Adrenal gland (tissue), 12 donors: Measurements from ENCODE around the gene DHX34. TPM values are rescaled to one million over a fixed set of nuclear protein-coding genes. Genes with fewer than 3 reads are reported as not detected.
"Not testable (repeated sequence)": the region's sequence is repeated elsewhere in the genome, so short reads cannot be mapped to it uniquely, and the experiment has no call there.

ENCODE experiments used
- DNase-seq, 7 donors: peaks; one replicate each; pipeline ENCODE4 v3.0.0-alpha.2; 2019 to 2020
- H3K27ac ChIP-seq, 5 donors: fragments of 200-600 bp; sonication (generic) in 4 of 5; 1 replicate in 3 of 5; 2 replicates in 2 of 5; pipeline versions ENCODE4 v1.5.1 to v1.8.0; 2016 to 2020; ENCODE audit warnings: mild to moderate bottlenecking in 1 of 5
- H3K27me3 ChIP-seq: fragments of 200-600 bp; 2 replicates; pipeline ENCODE4 v1.8.0; 2021
- H3K36me3 ChIP-seq, 2 donors: fragments of 200-600 bp; replicated peaks in 1 of 2; 1 replicate in 1 of 2; 2 replicates in 1 of 2; pipeline versions ENCODE4 v1.5.1 to v1.8.0; 2018 to 2022
- H3K4me1 ChIP-seq, 2 donors: fragments of 200-600 bp; replicated peaks in 1 of 2; 1 replicate in 1 of 2; 2 replicates in 1 of 2; pipeline versions ENCODE4 v1.5.1 to v1.8.0; 2018 to 2021
- H3K4me3 ChIP-seq, 4 donors: fragments of 200-600 bp; sonication (generic) in 3 of 4; one replicate each; pipeline ENCODE4 v1.5.1; 2016 to 2018
- H3K9me3 ChIP-seq, 3 donors: fragments of 200-600 bp; sonication (generic) in 1 of 3; replicated peaks in 1 of 3; 1 replicate in 2 of 3; 2 replicates in 1 of 3; pipeline versions ENCODE4 v1.5.1 to v1.8.0; 2016 to 2021
- POLR2A ChIP-seq, 2 donors: fragments of 450-650 bp; IDR thresholded peaks; one replicate each; pipeline ENCODE4 v1.6.1; 2017; ENCODE audit warnings: antibody characterized with exemption in 2 of 2, mild to moderate bottlenecking in 2 of 2, moderate library complexity in 1 of 2
- WGBS, 4 donors: extraction: QIAGEN DNeasy Blood & Tissue Kit in 2 of 4; methylation state at CpG; one replicate each; pipeline versions ENCODE4 v1.1.5 to v1.1.7; 2013 to 2017; 5-methylcytosine and 5-hydroxymethylcytosine counted together
- intact Hi-C, 2 donors: fragments of 100-400 bp; cut with DNase I; formaldehyde crosslinking; loops; one replicate each; pipeline versions ENCODE4 v1.14.1 to v1.15.0; 2022 to 2023
- polyA plus RNA-seq, 3 donors: library from polyadenylated mRNA; stranded (reverse); fragments of 200-250 nt in 2 of 3; fragments of 350-450 nt in 1 of 3; fragmentation: Illumina TruSeq in 1 of 3; extraction: RNeasy Lipid Tissue Mini Kit (QIAGEN cat#74804) in 1 of 3; gene quantifications; one replicate each; pipeline ENCODE4 v1.2.3, GENCODE V29; 2013 to 2014
- total RNA-seq, 9 donors: library from RNA; depleted of rRNA in 4 of 9; stranded (reverse); fragments of >200 nt in 4 of 9; fragments of 120-200 nt in 1 of 9; fragmentation: NEBNext Ultra II Directional in 1 of 9; extraction: Animal tissue kit (Norgen Biotek cat#: 25700) in 1 of 9; gene quantifications; one replicate each; pipeline versions ENCODE4 v1.1.0 to v1.2.4, GENCODE V29; 2013 to 2023
- TF ChIP-seq, protein P1 (sequence below), 6 experiments: fragments of 450-650 bp in 4 of 6; fragments of 200-600 bp in 2 of 6; sonication (generic) in 1 of 6; IDR thresholded peaks; 1 replicate in 5 of 6; 2 replicates in 1 of 6; pipeline versions ENCODE4 v1.5.1 to v1.8.0; 2016 to 2021; ENCODE audit warnings: antibody characterized with exemption in 6 of 6, mild to moderate bottlenecking in 2 of 6, moderate library complexity in 1 of 6
- donor health status: healthy with polysubstance abuse.
- donor health status: Bipolar disorder and iron deficiency.
- donor health status: DM: yes; HTN: yes; CAD: no.
- donor health status: DM: no; HTN: no; CAD: no.
- donor health status: DM: no; HTN: no; CAD: no.
- donor health status: DM: yes; HTN: yes; CAD: no.

Gene DHX34
- total and polyA plus RNA-seq, 12 donors = 5.0 to 49.7 (median 11.2) TPM

- TF ChIP-seq POLR2A (IDR thresholded peaks at IDR 0.05) = no peak
- TF ChIP-seq, protein P1, sequence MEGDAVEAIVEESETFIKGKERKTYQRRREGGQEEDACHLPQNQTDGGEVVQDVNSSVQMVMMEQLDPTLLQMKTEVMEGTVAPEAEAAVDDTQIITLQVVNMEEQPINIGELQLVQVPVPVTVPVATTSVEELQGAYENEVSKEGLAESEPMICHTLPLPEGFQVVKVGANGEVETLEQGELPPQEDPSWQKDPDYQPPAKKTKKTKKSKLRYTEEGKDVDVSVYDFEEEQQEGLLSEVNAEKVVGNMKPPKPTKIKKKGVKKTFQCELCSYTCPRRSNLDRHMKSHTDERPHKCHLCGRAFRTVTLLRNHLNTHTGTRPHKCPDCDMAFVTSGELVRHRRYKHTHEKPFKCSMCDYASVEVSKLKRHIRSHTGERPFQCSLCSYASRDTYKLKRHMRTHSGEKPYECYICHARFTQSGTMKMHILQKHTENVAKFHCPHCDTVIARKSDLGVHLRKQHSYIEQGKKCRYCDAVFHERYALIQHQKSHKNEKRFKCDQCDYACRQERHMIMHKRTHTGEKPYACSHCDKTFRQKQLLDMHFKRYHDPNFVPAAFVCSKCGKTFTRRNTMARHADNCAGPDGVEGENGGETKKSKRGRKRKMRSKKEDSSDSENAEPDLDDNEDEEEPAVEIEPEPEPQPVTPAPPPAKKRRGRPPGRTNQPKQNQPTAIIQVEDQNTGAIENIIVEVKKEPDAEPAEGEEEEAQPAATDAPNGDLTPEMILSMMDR (IDR thresholded peaks at IDR 0.05) = no peak
- intact Hi-C loops = no loop called here
- 93 to 96% (median 94%) methylated on average over 21 of the region's 21 CpGs for WGBS, 4 donors
- Histone ChIP-seq H3K4me3 (no peak overlapping the region), H3K9me3 (no peaks in the 10 kb centered on the region), H3K4me1 (no peaks in the 10 kb centered on the region), H3K36me3 (peaks cover 0 to 84% of the 10 kb centered on the region in 2 donors), H3K27me3 (no peaks in the 10 kb centered on the region), H3K27ac (no peak overlapping the region)
- DNase-seq = no peak
Measured at GRCh38 chr19:47362321-47362720, 13.2 kb downstream of the DHX34 start.

- no peaks in the 10 kb centered on the region for H3K27me3 ChIP-seq
- H3K9me3 ChIP-seq = no peaks in the 10 kb centered on the region
- H3K4me1 ChIP-seq = no peaks in the 10 kb centered on the region
- H3K36me3 ChIP-seq = peaks cover 0 to 73% of the 10 kb centered on the region in 2 donors
- WGBS, 4 donors = 74 to 83% (median 79%) methylated on average over 12 to 13 of the region's 13 CpGs
- intact Hi-C loops = no loop called here
- no peak overlapping the region for H3K27ac ChIP-seq
- H3K4me3 ChIP-seq = no peak overlapping the region
- TF ChIP-seq POLR2A (IDR thresholded peaks at IDR 0.05) = no peak
- TF ChIP-seq, protein P1 (IDR thresholded peaks at IDR 0.05) = no peak
- DNase-seq = peak in 2 of 7 donors; percentile 45 to 47
Measured at GRCh38 chr19:47363758-47364531, 14.8 kb downstream of the DHX34 start.

DNA sequence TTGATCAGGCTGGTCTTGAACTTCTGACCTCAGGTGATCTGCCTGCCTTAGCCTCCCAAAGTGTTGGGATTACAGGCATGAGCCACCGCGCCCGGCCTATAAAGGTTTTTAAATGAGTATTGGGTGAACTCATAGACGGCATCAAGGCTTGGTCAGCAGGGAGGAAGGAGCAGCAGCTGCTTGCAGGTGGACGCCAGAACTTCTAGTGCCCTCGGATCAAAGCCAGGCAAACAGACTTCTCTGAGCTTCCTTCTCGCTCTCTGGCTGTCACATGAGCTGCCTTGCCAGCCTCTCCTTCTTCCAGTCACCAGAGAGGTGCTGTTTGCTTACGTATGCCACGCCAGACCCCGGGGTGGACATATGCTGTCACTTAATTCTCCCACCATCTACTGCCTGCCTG lies 16.3 kb downstream of the DHX34 start:
- H3K9me3 ChIP-seq, H3K27me3 ChIP-seq, H3K27ac ChIP-seq, H3K4me3 ChIP-seq, DNase-seq, intact Hi-C loops, H3K4me1 ChIP-seq: not testable (repeated sequence)
- H3K36me3 ChIP-seq = peaks cover 0 to 69% of the 10 kb centered on the region in 2 donors
- 88 to 96% (median 92%) methylated on average over 7 to 10 of the region's 10 CpGs for WGBS, 4 donors

DNA sequence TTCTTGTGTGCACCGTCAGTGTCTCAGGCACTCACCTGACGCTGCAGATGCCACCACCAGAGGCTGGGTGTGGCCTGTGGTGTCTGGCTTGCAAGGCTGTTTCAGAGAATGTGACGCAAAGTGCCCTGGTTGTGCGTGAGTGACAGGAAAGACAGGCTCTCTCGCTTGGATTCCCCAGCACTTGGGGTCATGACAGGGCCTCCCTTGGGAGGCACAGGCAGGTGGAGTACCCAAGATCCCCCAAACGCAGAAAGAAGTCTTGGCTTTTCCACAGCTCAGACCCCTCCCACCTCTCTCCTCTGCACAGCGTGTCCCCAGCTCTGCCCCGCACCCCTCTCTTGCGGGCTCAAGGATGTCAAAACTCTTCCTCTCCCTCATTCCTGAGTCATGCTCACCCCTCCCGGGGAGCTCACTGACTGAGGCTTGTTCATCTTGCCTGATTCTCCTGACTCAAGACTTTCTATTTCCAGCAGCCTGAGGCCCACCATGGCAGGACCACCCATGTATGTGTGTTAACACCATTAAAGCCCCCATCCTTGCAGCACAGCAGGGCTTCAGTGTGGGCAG lies 21.0 kb downstream of the DHX34 start:
- intact Hi-C loops = no loop called here
- no peaks in the 10 kb centered on the region for H3K27me3 ChIP-seq
- peaks cover 0 to 62% of the 10 kb centered on the region in 2 donors for H3K36me3 ChIP-seq
- H3K27ac ChIP-seq = peak overlapping the region in 3 of 5 donors; percentile 20 to 76 (median 70)
- TF ChIP-seq, protein P1 (IDR thresholded peaks at IDR 0.05) = no peak
- TF ChIP-seq POLR2A (IDR thresholded peaks at IDR 0.05) = no peak
- H3K9me3 ChIP-seq = no peaks in the 10 kb centered on the region
- no peak overlapping the region for H3K4me3 ChIP-seq
- H3K4me1 ChIP-seq = peaks cover 0 to 12% of the 10 kb centered on the region in 2 donors
- peak; percentile 60 to 87 (median 71) for DNase-seq
- 25 to 49% (median 39%) methylated on average over 8 to 10 of the region's 10 CpGs for WGBS, 4 donors
